K562 (cell line): Measurements from ENCODE around the gene NUDT14. TPM values are rescaled to one million over a fixed set of nuclear protein-coding genes. Genes with fewer than 3 reads are reported as not detected.

ENCODE experiments used
- ATAC-seq: fragments of 200-7000 bp; cut with Tn5 transposase; 3 replicates; pipeline ENCODE4 v1.9.1; 2020; ENCODE audit warnings: moderate library complexity
- BruUV-seq: library from RNA; stranded (reverse); fragments of 400-500 nt; replicated peaks from 2 replicates; lab custom pipeline; 2021; lab: Mats Ljungman, UMichigan
- CTCF ChIA-PET: fragments of 300-600 bp; formaldehyde crosslinking; extraction: SDS; loops from one replicate; lab custom pipeline; 2021; ENCODE audit warnings: low intra/inter-chr PET ratio; lab: Yijun Ruan, JAX
- POLR2A ChIA-PET: fragments of 300-600, 350-650 bp; sonication (Branson Sonifier 250); formaldehyde crosslinking; extraction: SDS; loops from one replicate; lab custom pipeline; 2021; ENCODE audit warnings: antibody characterized with exemption, inconsistent platforms; lab: Yijun Ruan, JAX
- DNase-seq, 4 experiments: peaks; one replicate each; pipeline versions ENCODE4 v3.0.0 to v3.0.0-alpha.2; 2011 to 2018; ENCODE audit warnings: low spot score in 3 of 4, mixed read lengths in 3 of 4; ENCODE audit errors: extremely low read depth in 1 of 4
- FAIRE-seq: peaks from 2 replicates; lab custom pipeline; 2011; peaks lifted over from hg19 to GRCh38; lab: Jason Lieb, UNC
- H2AFZ ChIP-seq: 2 replicates; pipeline ENCODE4 v1.6.0; 2011; ENCODE audit warnings: low read depth, low read length, control low read depth, inconsistent platforms
- H3K27ac ChIP-seq: fragments of 200-600 bp; 3 replicates; pipeline ENCODE4 v1.8.0; 2011; ENCODE audit warnings: low read depth, mild to moderate bottlenecking, control low read depth, inconsistent platforms, low read length, moderate library complexity, mixed read lengths; ENCODE audit errors: extremely low read depth
- H3K27me3 ChIP-seq, 2 experiments: fragments of 300-600 bp in 1 of 2; 2 replicates in 1 of 2; 3 replicates in 1 of 2; pipeline versions ENCODE4 v1.6.0 to v1.8.0; 2011; ENCODE audit warnings: inconsistent platforms in 2 of 2, low read length in 2 of 2, mild to moderate bottlenecking in 1 of 2, mixed read lengths in 1 of 2, moderate library complexity in 1 of 2; ENCODE audit not compliant: control insufficient read depth in 2 of 2, insufficient read depth in 2 of 2
- H3K36me3 ChIP-seq: fragments of 300-600 bp; 3 replicates; pipeline ENCODE4 v1.8.0; 2011; ENCODE audit warnings: mild to moderate bottlenecking, low read length, inconsistent platforms; ENCODE audit not compliant: control insufficient read depth, insufficient read depth
- H3K4me1 ChIP-seq, 2 experiments: fragments of 200-600 bp in 1 of 2; replicated peaks in 1 of 2; 2 replicates in 1 of 2; 3 replicates in 1 of 2; pipeline versions ENCODE4 v1.5.1 to v1.8.0; 2011; ENCODE audit warnings: inconsistent platforms in 2 of 2, low read length in 2 of 2, mild to moderate bottlenecking in 1 of 2, mixed read lengths in 1 of 2, moderate library complexity in 1 of 2; ENCODE audit not compliant: control insufficient read depth in 2 of 2, insufficient read depth in 2 of 2
- H3K4me2 ChIP-seq: 2 replicates; pipeline ENCODE4 v1.6.1; 2011; ENCODE audit warnings: low read length, control low read depth, inconsistent platforms, mixed read lengths; ENCODE audit not compliant: insufficient read depth
- H3K4me3 ChIP-seq: fragments of 200-600 bp; sonication (generic), shearing (Covaris generic); 2 replicates; pipeline ENCODE4 v1.5.1; 2016; ENCODE audit warnings: control low read depth, inconsistent platforms
- H3K79me2 ChIP-seq: fragments of 200-600 bp; 3 replicates; pipeline ENCODE4 v1.8.0; 2011; ENCODE audit warnings: low read length, inconsistent platforms; ENCODE audit not compliant: control insufficient read depth, insufficient read depth
- H3K9ac ChIP-seq, 2 experiments: 2 replicates each; pipeline versions ENCODE4 v1.6.0 to v1.6.1; 2011; ENCODE audit warnings: low read depth in 2 of 2, low read length in 2 of 2, control low read depth in 1 of 2, inconsistent platforms in 1 of 2, mild to moderate bottlenecking in 1 of 2, mixed read lengths in 1 of 2; ENCODE audit not compliant: insufficient read depth in 1 of 2
- H3K9me1 ChIP-seq: one replicate; pipeline ENCODE4 v1.6.0; 2011; ENCODE audit warnings: inconsistent platforms, mild to moderate bottlenecking, low read length, moderate library complexity; ENCODE audit not compliant: control insufficient read depth, insufficient read depth
- H3K9me3 ChIP-seq: replicated peaks from 2 replicates; pipeline ENCODE4 v1.5.1; 2011; ENCODE audit warnings: low read depth, low read length, inconsistent platforms; ENCODE audit not compliant: control insufficient read depth, insufficient read depth
- H4K20me1 ChIP-seq: replicated peaks from 2 replicates; pipeline ENCODE4 v1.6.1; 2011; ENCODE audit warnings: low read length, inconsistent platforms, mixed read lengths; ENCODE audit not compliant: control insufficient read depth, insufficient read depth
- CBX2 ChIP-seq: fragments of 200-600 bp; sonication (generic); IDR thresholded peaks from one replicate; pipeline ENCODE4 v1.6.1; 2012; ENCODE audit warnings: mild to moderate bottlenecking, low read length, inconsistent platforms; ENCODE audit not compliant: insufficient read depth, poor library complexity, severe bottlenecking
- GTF2F1 ChIP-seq: IDR thresholded peaks from 2 replicates; pipeline ENCODE4 v1.6.1; 2011; ENCODE audit warnings: low read depth, low read length, improper control_type of control experiment
- MAZ ChIP-seq, 2 experiments: fragments of 450-650 bp in 1 of 2; sonication (generic) in 1 of 2; formaldehyde crosslinking; IDR thresholded peaks in 1 of 2; conservative IDR thresholded peaks in 1 of 2; 2 replicates each; pipeline versions ENCODE4 v1.4.0 to v1.5.0; 2020; ENCODE audit warnings: mild to moderate bottlenecking in 1 of 2, missing genetic modification reagents in 1 of 2
- NFYB ChIP-seq: IDR thresholded peaks from 2 replicates; pipeline ENCODE4 v1.6.1; 2011; ENCODE audit warnings: mild to moderate bottlenecking, moderate library complexity; ENCODE audit not compliant: insufficient read length; ENCODE audit errors: extremely low read depth
- THRAP3 ChIP-seq: fragments of 450-650 bp; IDR thresholded peaks from 2 replicates; pipeline ENCODE4 v1.6.1; 2016; ENCODE audit warnings: mild to moderate bottlenecking, inconsistent platforms, borderline replicate concordance
- XRCC4 ChIP-seq: IDR thresholded peaks from one replicate; pipeline ENCODE4 v1.6.1; 2011; ENCODE audit not compliant: insufficient read depth, insufficient read length; ENCODE audit errors: extremely low read depth
- WGBS: fragments of 100-300 bp; shearing (Covaris generic); methylation state at CpG from one replicate; pipeline ENCODE4 v1.1.6; 2016; ENCODE audit warnings: low coverage, mixed read lengths; ENCODE audit not compliant: insufficient coverage; ENCODE audit errors: missing lambda C conversion rate; 5-methylcytosine and 5-hydroxymethylcytosine counted together
- in situ Hi-C: fragments of 300-500 bp; cut with MboI; formaldehyde crosslinking; loops from 4 replicates; pipeline ENCODE4 v1.15.0; 2018; ENCODE audit warnings: inconsistent platforms, mixed read lengths
- intact Hi-C: fragments of 100-400 bp; cut with micrococcal nuclease; formaldehyde crosslinking; loops from 2 replicates; pipeline ENCODE4 v1.14.2; 2022
- polyA plus RNA-seq, 8 experiments: library from polyadenylated mRNA; depleted of rRNA in 4 of 8; stranded (reverse) in 5 of 8; unstranded in 3 of 8; fragments of >200 nt; fragmentation: Nextera tagmentation in 2 of 8; fragmentation: Illumina TruSeq in 1 of 8; extraction: Ambion mirVana in 2 of 8; extraction: Trizol in 1 of 8; gene quantifications; 2 replicates each; pipeline versions ENCODE4 v1.2.1 to v1.2.3, GENCODE V29; 2011 to 2014; ENCODE audit warnings: inconsistent platforms in 1 of 8, missing spikeins in 1 of 8
- total RNA-seq, 7 experiments: library from RNA; depleted of rRNA in 6 of 7; stranded (reverse); fragments of >200 nt in 6 of 7; fragmentation: Illumina TruSeq in 2 of 7; extraction: Trizol in 2 of 7; gene quantifications; 2 replicates each; pipeline versions ENCODE4 v1.2.1 to v1.2.3, GENCODE V29; 2011 to 2021; ENCODE audit warnings: low replicate concordance in 1 of 7
- TF ChIP-seq, protein P1 (sequence below), 2 experiments: IDR thresholded peaks; 2 replicates each; pipeline ENCODE4 v1.6.1; 2011; ENCODE audit warnings: borderline replicate concordance in 1 of 2, control low read depth in 1 of 2, low read depth in 1 of 2, low read length in 1 of 2, mild to moderate bottlenecking in 1 of 2, mixed read lengths in 1 of 2, moderate library complexity in 1 of 2; ENCODE audit not compliant: insufficient read depth in 1 of 2, insufficient read length in 1 of 2, poor library complexity in 1 of 2, severe bottlenecking in 1 of 2; ENCODE audit errors: extremely low read depth in 1 of 2
- TF ChIP-seq, protein P2 (sequence below), 2 experiments: fragments of 450-650 bp; conservative IDR thresholded peaks; 2 replicates each; pipeline ENCODE4 v1.6.1; 2017; ENCODE audit warnings: mild to moderate bottlenecking in 2 of 2, moderate library complexity in 2 of 2
- TF ChIP-seq, protein P3 (sequence below): fragments of 150-350 bp; IDR thresholded peaks from 2 replicates; pipeline ENCODE4 v1.6.1; 2014; ENCODE audit warnings: low read depth, mild to moderate bottlenecking, low read length, borderline replicate concordance
- TF ChIP-seq, protein P4 (sequence below), 3 experiments: fragments of 200-800 bp in 1 of 3; sonication (Bioruptor generic) in 1 of 3; sonication (generic) in 1 of 3; formaldehyde crosslinking in 1 of 3; IDR thresholded peaks; 2 replicates each; pipeline versions ENCODE4 v1.6.1 to v1.8.0; 2016 to 2022; ENCODE audit warnings: mild to moderate bottlenecking in 2 of 3, missing compliant biosample characterization in 2 of 3, missing genetic modification characterization in 2 of 3, missing genetic modification reagents in 1 of 3
- TF ChIP-seq, protein P5 (sequence below): sonication (generic); formaldehyde crosslinking; IDR thresholded peaks from 2 replicates; pipeline ENCODE4 v1.9.0; 2022; ENCODE audit warnings: mild to moderate bottlenecking, missing genetic modification reagents

The NUDT14 gene
- total and polyA plus RNA-seq, 9 of the 15 experiments (the other 6 are each of a cell fraction or from before 2014, with no cell fraction given) = 0.14 to 16.3 (median 8.2) TPM

DNA sequence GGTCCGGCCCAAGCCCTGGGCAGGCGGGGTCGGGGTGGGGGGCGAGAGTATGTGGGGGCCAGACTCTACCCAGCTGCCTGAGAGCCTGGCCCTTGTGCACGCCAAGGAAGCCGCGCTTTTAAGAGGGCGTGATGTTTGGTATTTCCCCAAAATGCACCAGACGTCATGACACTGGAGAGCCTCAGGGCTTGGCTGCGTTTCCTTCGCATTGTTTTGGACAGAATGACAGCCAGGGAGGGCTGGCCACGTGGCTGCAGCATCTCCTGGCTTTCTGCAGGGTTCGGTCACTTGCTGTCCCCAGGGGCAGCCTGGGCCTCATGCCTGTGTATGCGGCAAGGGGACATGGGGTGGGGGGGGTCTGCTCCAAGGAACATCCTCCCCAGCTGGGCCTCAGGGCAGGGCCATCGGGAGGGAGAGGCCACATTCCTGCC, 16.1 kb upstream of the NUDT14 start:
- WGBS = 11% methylated on average over 5 of the region's 15 CpGs
- FAIRE-seq = no peak
- Histone ChIP-seq H3K27me3 (peaks cover 0 to 12% of the 10 kb centered on the region in 2 experiments; a peak in 2 of 5 replicates), H3K9me1 (no peaks in the 10 kb centered on the region), H2AFZ (no peak overlapping the region), H4K20me1 (no peaks in the 10 kb centered on the region), H3K4me2 (no peak overlapping the region), H3K4me3 (no peak overlapping the region), H3K79me2 (no peaks in the 10 kb centered on the region), H3K4me1 (peaks cover 6 to 77% of the 10 kb centered on the region in 2 experiments; a peak in 3 of 5 replicates), H3K36me3 (no peaks in the 10 kb centered on the region), H3K9me3 (no peaks in the 10 kb centered on the region), H3K27ac (no peak overlapping the region), H3K9ac (no peak overlapping the region)
- DNase-seq = peak in 1 of 4 experiments; percentile 34
- TF ChIP-seq, protein P1, sequence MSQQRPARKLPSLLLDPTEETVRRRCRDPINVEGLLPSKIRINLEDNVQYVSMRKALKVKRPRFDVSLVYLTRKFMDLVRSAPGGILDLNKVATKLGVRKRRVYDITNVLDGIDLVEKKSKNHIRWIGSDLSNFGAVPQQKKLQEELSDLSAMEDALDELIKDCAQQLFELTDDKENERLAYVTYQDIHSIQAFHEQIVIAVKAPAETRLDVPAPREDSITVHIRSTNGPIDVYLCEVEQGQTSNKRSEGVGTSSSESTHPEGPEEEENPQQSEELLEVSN (IDR thresholded peaks at IDR 0.05; ENCODE audit: borderline replicate concordance in 1 of 2, extremely low read depth in 1 of 2, insufficient read depth in 1 of 2, insufficient read length in 1 of 2, low read depth in 1 of 2, low read length in 1 of 2, poor library complexity in 1 of 2, severe bottlenecking in 1 of 2) = peak in 1 of 2 experiments; percentile 18
- TF ChIP-seq THRAP3 (no peak), GTF2F1 (no peak), NFYB (no peak), CBX2 (no peak), XRCC4 (no peak), MAZ (CRISPR knock-in tag; conservative IDR thresholded peaks at IDR 0.05 in 1 of 2, IDR thresholded peaks at IDR 0.05 in 1 of 2) (no peak)
- TF ChIP-seq, protein P2, sequence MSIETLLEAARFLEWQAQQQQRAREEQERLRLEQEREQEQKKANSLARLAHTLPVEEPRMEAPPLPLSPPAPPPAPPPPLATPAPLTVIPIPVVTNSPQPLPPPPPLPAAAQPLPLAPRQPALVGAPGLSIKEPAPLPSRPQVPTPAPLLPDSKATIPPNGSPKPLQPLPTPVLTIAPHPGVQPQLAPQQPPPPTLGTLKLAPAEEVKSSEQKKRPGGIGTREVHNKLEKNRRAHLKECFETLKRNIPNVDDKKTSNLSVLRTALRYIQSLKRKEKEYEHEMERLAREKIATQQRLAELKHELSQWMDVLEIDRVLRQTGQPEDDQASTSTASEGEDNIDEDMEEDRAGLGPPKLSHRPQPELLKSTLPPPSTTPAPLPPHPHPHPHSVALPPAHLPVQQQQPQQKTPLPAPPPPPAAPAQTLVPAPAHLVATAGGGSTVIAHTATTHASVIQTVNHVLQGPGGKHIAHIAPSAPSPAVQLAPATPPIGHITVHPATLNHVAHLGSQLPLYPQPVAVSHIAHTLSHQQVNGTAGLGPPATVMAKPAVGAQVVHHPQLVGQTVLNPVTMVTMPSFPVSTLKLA (conservative IDR thresholded peaks at IDR 0.05) = peak; percentile 41 to 48
- TF ChIP-seq, protein P3, sequence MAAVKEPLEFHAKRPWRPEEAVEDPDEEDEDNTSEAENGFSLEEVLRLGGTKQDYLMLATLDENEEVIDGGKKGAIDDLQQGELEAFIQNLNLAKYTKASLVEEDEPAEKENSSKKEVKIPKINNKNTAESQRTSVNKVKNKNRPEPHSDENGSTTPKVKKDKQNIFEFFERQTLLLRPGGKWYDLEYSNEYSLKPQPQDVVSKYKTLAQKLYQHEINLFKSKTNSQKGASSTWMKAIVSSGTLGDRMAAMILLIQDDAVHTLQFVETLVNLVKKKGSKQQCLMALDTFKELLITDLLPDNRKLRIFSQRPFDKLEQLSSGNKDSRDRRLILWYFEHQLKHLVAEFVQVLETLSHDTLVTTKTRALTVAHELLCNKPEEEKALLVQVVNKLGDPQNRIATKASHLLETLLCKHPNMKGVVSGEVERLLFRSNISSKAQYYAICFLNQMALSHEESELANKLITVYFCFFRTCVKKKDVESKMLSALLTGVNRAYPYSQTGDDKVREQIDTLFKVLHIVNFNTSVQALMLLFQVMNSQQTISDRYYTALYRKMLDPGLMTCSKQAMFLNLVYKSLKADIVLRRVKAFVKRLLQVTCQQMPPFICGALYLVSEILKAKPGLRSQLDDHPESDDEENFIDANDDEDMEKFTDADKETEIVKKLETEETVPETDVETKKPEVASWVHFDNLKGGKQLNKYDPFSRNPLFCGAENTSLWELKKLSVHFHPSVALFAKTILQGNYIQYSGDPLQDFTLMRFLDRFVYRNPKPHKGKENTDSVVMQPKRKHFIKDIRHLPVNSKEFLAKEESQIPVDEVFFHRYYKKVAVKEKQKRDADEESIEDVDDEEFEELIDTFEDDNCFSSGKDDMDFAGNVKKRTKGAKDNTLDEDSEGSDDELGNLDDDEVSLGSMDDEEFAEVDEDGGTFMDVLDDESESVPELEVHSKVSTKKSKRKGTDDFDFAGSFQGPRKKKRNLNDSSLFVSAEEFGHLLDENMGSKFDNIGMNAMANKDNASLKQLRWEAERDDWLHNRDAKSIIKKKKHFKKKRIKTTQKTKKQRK = no peak
- TF ChIP-seq, protein P4, sequence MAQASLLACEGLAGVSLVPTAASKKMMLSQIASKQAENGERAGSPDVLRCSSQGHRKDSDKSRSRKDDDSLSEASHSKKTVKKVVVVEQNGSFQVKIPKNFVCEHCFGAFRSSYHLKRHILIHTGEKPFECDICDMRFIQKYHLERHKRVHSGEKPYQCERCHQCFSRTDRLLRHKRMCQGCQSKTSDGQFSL (CRISPR knock-in tag; IDR thresholded peaks at IDR 0.05) = 0 out of 2 replicates have a peak, but pooled peaks have one; percentile 40
- TF ChIP-seq, protein P4 (tag; IDR thresholded peaks at IDR 0.05) = no peak
- TF ChIP-seq, protein P5, sequence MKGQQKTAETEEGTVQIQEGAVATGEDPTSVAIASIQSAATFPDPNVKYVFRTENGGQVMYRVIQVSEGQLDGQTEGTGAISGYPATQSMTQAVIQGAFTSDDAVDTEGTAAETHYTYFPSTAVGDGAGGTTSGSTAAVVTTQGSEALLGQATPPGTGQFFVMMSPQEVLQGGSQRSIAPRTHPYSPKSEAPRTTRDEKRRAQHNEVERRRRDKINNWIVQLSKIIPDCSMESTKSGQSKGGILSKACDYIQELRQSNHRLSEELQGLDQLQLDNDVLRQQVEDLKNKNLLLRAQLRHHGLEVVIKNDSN (CRISPR knock-in tag) = peak; percentile 43; the same call in 1 of the 2 replicates
- CTCF ChIA-PET = no interaction called here
- POLR2A ChIA-PET = interaction anchor here (0.5 kb wide), 1 partner anchor 88 kb away, joined by 3 read pairs; no protein-coding TSS in a partner anchor
- intact Hi-C loops (no loop called here), in situ Hi-C loops (no loop called here)
- ATAC-seq = peak; percentile 11; the same call in 1 of the 3 replicates
- BruUV-seq = no TSS peak
